Measurements from ENCODE around the gene CDYL2.

Gene CDYL2

GRCh38 chr16:80587071-80587470 lies 217.3 kb downstream of the CDYL2 start:
- FAIRE-seq, result no peak

- no peak for FAIRE-seq
Observed at GRCh38 chr16:80586476-80586875, 217.9 kb downstream of the CDYL2 start.

GRCh38 chr16:80585764-80586163 lies 218.6 kb downstream of the CDYL2 start:
- no peak for FAIRE-seq

GRCh38 chr16:80583466-80583865 lies 220.9 kb downstream of the CDYL2 start:
- no peak for FAIRE-seq

- no peak for FAIRE-seq
Observed at GRCh38 chr16:80580109-80580832, 224.1 kb downstream of the CDYL2 start.

GRCh38 chr16:80577485-80578280 lies 226.7 kb downstream of the CDYL2 start:
- FAIRE-seq, result no peak

GRCh38 chr16:80576343-80576912 lies 228.0 kb downstream of the CDYL2 start:
- FAIRE-seq, result no peak

GRCh38 chr16:80573700-80574120 lies 230.7 kb downstream of the CDYL2 start:
- FAIRE-seq, result no peak

GRCh38 chr16:80570106-80570478 lies 234.3 kb downstream of the CDYL2 start:
- FAIRE-seq, result no peak

GRCh38 chr16:80569440-80570105 lies 234.8 kb downstream of the CDYL2 start:
- FAIRE-seq, result no peak

- FAIRE-seq, result no peak
Observed at GRCh38 chr16:80564394-80564793, 240.0 kb downstream of the CDYL2 start.

- no peak for FAIRE-seq
Observed at GRCh38 chr16:80563066-80563465, 241.3 kb downstream of the CDYL2 start.

- FAIRE-seq, result no peak
Observed at GRCh38 chr16:80559369-80559768, 245.0 kb downstream of the CDYL2 start.

GRCh38 chr16:80557037-80557436 lies 247.4 kb downstream of the CDYL2 start:
- no peak for FAIRE-seq

- FAIRE-seq, result no peak
Observed at GRCh38 chr16:80556481-80556880, 247.9 kb downstream of the CDYL2 start.

- no peak for FAIRE-seq
Observed at GRCh38 chr16:80554033-80554432, 250.4 kb downstream of the CDYL2 start.

- FAIRE-seq, result no peak
Observed at GRCh38 chr16:80552277-80552676, 252.1 kb downstream of the CDYL2 start.

All from G401.6 (cell line).